ENCODE measurements around the gene NYAP2.

NYAP2 gene

GRCh38 chr2:225399504-225399903, at the start of gene NYAP2:
Gene NYAP2, plus strand, starts transcription at chr2:225399710. Its CDS starts 9,171 bp downstream, at chr2:225408881.
- no peak within 1 kb of the TSS for H3K27ac ChIP-seq (ENCODE audit: low read depth, low read length)
- no peak within 1 kb of the TSS for H3K4me3 ChIP-seq (ENCODE audit: low read depth in 1 of 2, low read length in 2 of 2)
- H3K36me3 ChIP-seq (ENCODE audit: insufficient read depth, low read length) = no peaks in the 10 kb centered on the region
- H3K27me3 ChIP-seq (ENCODE audit: control insufficient read depth in 1 of 2, insufficient read depth in 2 of 2, low read length in 2 of 2) = no peaks in the 10 kb centered on the region
- H3K9me3 ChIP-seq (ENCODE audit: low read length) = no peaks in the 10 kb centered on the region
- no peaks in the 10 kb centered on the region for H3K4me1 ChIP-seq (ENCODE audit: insufficient read depth, low read length)
- no peak within 1 kb of the TSS for H3K9ac ChIP-seq (ENCODE audit: low read length)

- no peaks in the 10 kb centered on the region for H3K4me1 ChIP-seq (ENCODE audit: insufficient read depth, low read length)
- no peaks in the 10 kb centered on the region for H3K36me3 ChIP-seq (ENCODE audit: insufficient read depth, low read length)
- H3K4me3 ChIP-seq (ENCODE audit: low read depth in 1 of 2, low read length in 2 of 2) = no peak overlapping the region
- H3K9me3 ChIP-seq (ENCODE audit: low read length) = no peaks in the 10 kb centered on the region
- no peak overlapping the region for H3K27ac ChIP-seq (ENCODE audit: low read depth, low read length)
- H3K27me3 ChIP-seq (ENCODE audit: control insufficient read depth in 1 of 2, insufficient read depth in 2 of 2, low read length in 2 of 2) = no peaks in the 10 kb centered on the region
- no peak overlapping the region for H3K9ac ChIP-seq (ENCODE audit: low read length)
Measured at GRCh38 chr2:225353579-225354085, 45.9 kb upstream of the NYAP2 start.

- Histone ChIP-seq H3K4me3 (ENCODE audit: low read depth in 1 of 2, low read length in 2 of 2) (no peak overlapping the region), H3K9ac (ENCODE audit: low read length) (no peak overlapping the region), H3K9me3 (ENCODE audit: low read length) (no peaks in the 10 kb centered on the region), H3K27ac (ENCODE audit: low read depth, low read length) (no peak overlapping the region), H3K27me3 (ENCODE audit: control insufficient read depth in 1 of 2, insufficient read depth in 2 of 2, low read length in 2 of 2) (no peaks in the 10 kb centered on the region), H3K36me3 (ENCODE audit: insufficient read depth, low read length) (no peaks in the 10 kb centered on the region), H3K4me1 (ENCODE audit: insufficient read depth, low read length) (no peaks in the 10 kb centered on the region)
Measured at GRCh38 chr2:225354281-225354774, 45.2 kb upstream of the NYAP2 start.

GRCh38 chr2:225355788-225356187, 43.7 kb upstream of the NYAP2 start:
- no peak overlapping the region for H3K9ac ChIP-seq (ENCODE audit: low read length)
- H3K27ac ChIP-seq (ENCODE audit: low read depth, low read length) = no peak overlapping the region
- no peaks in the 10 kb centered on the region for H3K9me3 ChIP-seq (ENCODE audit: low read length)
- H3K27me3 ChIP-seq (ENCODE audit: control insufficient read depth in 1 of 2, insufficient read depth in 2 of 2, low read length in 2 of 2) = no peaks in the 10 kb centered on the region
- no peak overlapping the region for H3K4me3 ChIP-seq (ENCODE audit: low read depth in 1 of 2, low read length in 2 of 2)
- no peaks in the 10 kb centered on the region for H3K4me1 ChIP-seq (ENCODE audit: insufficient read depth, low read length)
- no peaks in the 10 kb centered on the region for H3K36me3 ChIP-seq (ENCODE audit: insufficient read depth, low read length)

- no peaks in the 10 kb centered on the region for H3K4me1 ChIP-seq (ENCODE audit: insufficient read depth, low read length)
- H3K9me3 ChIP-seq (ENCODE audit: low read length) = no peaks in the 10 kb centered on the region
- no peak overlapping the region for H3K27ac ChIP-seq (ENCODE audit: low read depth, low read length)
- H3K9ac ChIP-seq (ENCODE audit: low read length) = no peak overlapping the region
- H3K27me3 ChIP-seq (ENCODE audit: control insufficient read depth in 1 of 2, insufficient read depth in 2 of 2, low read length in 2 of 2) = no peaks in the 10 kb centered on the region
- H3K36me3 ChIP-seq (ENCODE audit: insufficient read depth, low read length) = no peaks in the 10 kb centered on the region
- H3K4me3 ChIP-seq (ENCODE audit: low read depth in 1 of 2, low read length in 2 of 2) = no peak overlapping the region
Measured at GRCh38 chr2:225366731-225367130, 32.8 kb upstream of the NYAP2 start.

- Histone ChIP-seq H3K36me3 (ENCODE audit: insufficient read depth, low read length) (no peaks in the 10 kb centered on the region), H3K9ac (ENCODE audit: low read length) (no peak overlapping the region), H3K4me1 (ENCODE audit: insufficient read depth, low read length) (no peaks in the 10 kb centered on the region), H3K27me3 (ENCODE audit: control insufficient read depth in 1 of 2, insufficient read depth in 2 of 2, low read length in 2 of 2) (no peaks in the 10 kb centered on the region), H3K9me3 (ENCODE audit: low read length) (no peaks in the 10 kb centered on the region), H3K4me3 (ENCODE audit: low read depth in 1 of 2, low read length in 2 of 2) (no peak overlapping the region), H3K27ac (ENCODE audit: low read depth, low read length) (no peak overlapping the region)
Measured at GRCh38 chr2:225367482-225367881, 32.0 kb upstream of the NYAP2 start.

- no peaks in the 10 kb centered on the region for H3K36me3 ChIP-seq (ENCODE audit: insufficient read depth, low read length)
- H3K4me3 ChIP-seq (ENCODE audit: low read depth in 1 of 2, low read length in 2 of 2) = no peak overlapping the region
- no peaks in the 10 kb centered on the region for H3K4me1 ChIP-seq (ENCODE audit: insufficient read depth, low read length)
- H3K27me3 ChIP-seq (ENCODE audit: control insufficient read depth in 1 of 2, insufficient read depth in 2 of 2, low read length in 2 of 2) = no peaks in the 10 kb centered on the region
- H3K9me3 ChIP-seq (ENCODE audit: low read length) = no peaks in the 10 kb centered on the region
- H3K9ac ChIP-seq (ENCODE audit: low read length) = no peak overlapping the region
- H3K27ac ChIP-seq (ENCODE audit: low read depth, low read length) = no peak overlapping the region
Measured at GRCh38 chr2:225378984-225379383, 20.5 kb upstream of the NYAP2 start.

- no peak overlapping the region for H3K9ac ChIP-seq (ENCODE audit: low read length)
- H3K9me3 ChIP-seq (ENCODE audit: low read length) = no peaks in the 10 kb centered on the region
- no peaks in the 10 kb centered on the region for H3K27me3 ChIP-seq (ENCODE audit: control insufficient read depth in 1 of 2, insufficient read depth in 2 of 2, low read length in 2 of 2)
- H3K27ac ChIP-seq (ENCODE audit: low read depth, low read length) = no peak overlapping the region
- H3K36me3 ChIP-seq (ENCODE audit: insufficient read depth, low read length) = no peaks in the 10 kb centered on the region
- H3K4me1 ChIP-seq (ENCODE audit: insufficient read depth, low read length) = no peaks in the 10 kb centered on the region
- H3K4me3 ChIP-seq (ENCODE audit: low read depth in 1 of 2, low read length in 2 of 2) = no peak overlapping the region
Measured at GRCh38 chr2:225379856-225380255, 19.7 kb upstream of the NYAP2 start.

- Histone ChIP-seq H3K4me1 (ENCODE audit: insufficient read depth, low read length) (no peaks in the 10 kb centered on the region), H3K9me3 (ENCODE audit: low read length) (no peaks in the 10 kb centered on the region), H3K4me3 (ENCODE audit: low read depth in 1 of 2, low read length in 2 of 2) (no peak overlapping the region), H3K27me3 (ENCODE audit: control insufficient read depth in 1 of 2, insufficient read depth in 2 of 2, low read length in 2 of 2) (no peaks in the 10 kb centered on the region), H3K27ac (ENCODE audit: low read depth, low read length) (no peak overlapping the region), H3K36me3 (ENCODE audit: insufficient read depth, low read length) (no peaks in the 10 kb centered on the region), H3K9ac (ENCODE audit: low read length) (no peak overlapping the region)
Measured at GRCh38 chr2:225381609-225382008, 17.9 kb upstream of the NYAP2 start.

- H3K9ac ChIP-seq (ENCODE audit: low read length) = no peak overlapping the region
- H3K4me1 ChIP-seq (ENCODE audit: insufficient read depth, low read length) = no peaks in the 10 kb centered on the region
- H3K27ac ChIP-seq (ENCODE audit: low read depth, low read length) = no peak overlapping the region
- no peak overlapping the region for H3K4me3 ChIP-seq (ENCODE audit: low read depth in 1 of 2, low read length in 2 of 2)
- H3K36me3 ChIP-seq (ENCODE audit: insufficient read depth, low read length) = no peaks in the 10 kb centered on the region
- no peaks in the 10 kb centered on the region for H3K9me3 ChIP-seq (ENCODE audit: low read length)
- no peaks in the 10 kb centered on the region for H3K27me3 ChIP-seq (ENCODE audit: control insufficient read depth in 1 of 2, insufficient read depth in 2 of 2, low read length in 2 of 2)
Measured at GRCh38 chr2:225398372-225398771, 1.1 kb upstream of the NYAP2 start.

GRCh38 chr2:225400060-225400511, 576 bp downstream of the NYAP2 start:
- Histone ChIP-seq H3K36me3 (ENCODE audit: insufficient read depth, low read length) (no peaks in the 10 kb centered on the region), H3K27ac (ENCODE audit: low read depth, low read length) (no peak overlapping the region), H3K4me3 (ENCODE audit: low read depth in 1 of 2, low read length in 2 of 2) (no peak overlapping the region), H3K27me3 (ENCODE audit: control insufficient read depth in 1 of 2, insufficient read depth in 2 of 2, low read length in 2 of 2) (no peaks in the 10 kb centered on the region), H3K9me3 (ENCODE audit: low read length) (no peaks in the 10 kb centered on the region), H3K4me1 (ENCODE audit: insufficient read depth, low read length) (no peaks in the 10 kb centered on the region), H3K9ac (ENCODE audit: low read length) (no peak overlapping the region)

Measured in muscle layer of colon (tissue), 2 donors.